H1 (cell line): ENCODE measurements around the gene PAX4. TPM values are rescaled to one million over a fixed set of nuclear protein-coding genes. Genes with fewer than 3 reads are reported as not detected.

ENCODE experiments used
- ATF2 ChIP-seq: IDR thresholded peaks from 2 replicates; pipeline ENCODE4 v1.6.1; 2012; ENCODE audit warnings: low read length, inconsistent platforms
- CBX8 ChIP-seq: fragments of 300-800, 300-1000 bp; sonication (generic); IDR thresholded peaks from 2 replicates; pipeline ENCODE4 v1.7.1; 2016; ENCODE audit warnings: low read depth, low read length, borderline replicate concordance
- CHD2 ChIP-seq: IDR thresholded peaks from 2 replicates; pipeline ENCODE4 v1.6.1; 2012; ENCODE audit warnings: low read length, improper control_type of control experiment
- CREB1 ChIP-seq: IDR thresholded peaks from 2 replicates; pipeline ENCODE4 v1.6.1; 2012; ENCODE audit warnings: inconsistent platforms
- EP300 ChIP-seq, 2 experiments: IDR thresholded peaks; 1 replicate in 1 of 2; 2 replicates in 1 of 2; pipeline ENCODE4 v1.6.1; 2011 to 2012; ENCODE audit warnings: low read depth in 2 of 2, low read length in 2 of 2, mild to moderate bottlenecking in 2 of 2, borderline replicate concordance in 1 of 2, inconsistent platforms in 1 of 2, moderate library complexity in 1 of 2
- KDM1A ChIP-seq: fragments of 200-600, 300-600 bp; sonication (generic); IDR thresholded peaks from 2 replicates; pipeline ENCODE4 v1.7.1; 2016; ENCODE audit warnings: mild to moderate bottlenecking, low read length, borderline replicate concordance
- KDM4A ChIP-seq: IDR thresholded peaks from one replicate; pipeline ENCODE4 v1.7.1; 2012; ENCODE audit warnings: low read depth, mild to moderate bottlenecking, moderate library complexity, low read length, inconsistent platforms; ENCODE audit not compliant: severe bottlenecking
- polyA plus RNA-seq, 7 experiments: library from polyadenylated mRNA; depleted of rRNA in 3 of 7; stranded (reverse) in 5 of 7; unstranded in 2 of 7; fragments of >200 nt in 5 of 7; fragments of 200-250 nt in 2 of 7; gene quantifications; 1 replicate in 5 of 7; 2 replicates in 1 of 7; 4 replicates in 1 of 7; pipeline versions ENCODE4 v1.2.1 to v1.2.3, GENCODE V29; 2011 to 2013; ENCODE audit warnings: missing spikeins in 2 of 7, mixed read lengths in 2 of 7
- total RNA-seq: library from RNA; stranded (reverse); fragmentation: NEBNext Ultra II Directional; extraction: Animal tissue kit (Norgen Biotek cat#: 25700); gene quantifications from 2 replicates; pipeline ENCODE4 v1.2.1, GENCODE V29; 2021

The PAX4 gene
- total and polyA plus RNA-seq, 2 of the 8 experiments (the other 6 are each of a cell fraction or from before 2014, with no cell fraction given), result 0.20 TPM; not detected in 1

GRCh38 chr7:127652333-127653248 is 34.6 kb upstream of the PAX4 start (continued):
- TF ChIP-seq KDM1A, result no peak
- no peak for TF ChIP-seq ATF2
- no peak for TF ChIP-seq EP300 (IDR thresholded peaks at IDR 0.05; ENCODE audit: borderline replicate concordance in 1 of 2, low read depth in 2 of 2, low read length in 2 of 2)
- TF ChIP-seq CREB1, result no peak
- TF ChIP-seq KDM4A, result peak; percentile 80
- 0 out of 2 replicates have a peak, but pooled peaks have one; percentile 2 for TF ChIP-seq CHD2
- TF ChIP-seq CBX8, result no peak
